Activated CD8-positive, alpha-beta memory T cell treated with anti-CD3 and anti-CD28 coated beads, Interleukin-2, amount 50 U/mL, for 4 hours (primary cell): ENCODE measurements around the gene ADGRG1.
"Not testable (repeated sequence)": the region's sequence is repeated elsewhere in the genome, so short reads cannot be mapped to it uniquely, and the experiment has no call there.

Experiments used
- DNase-seq: peaks from one replicate; pipeline ENCODE4 v3.0.0-alpha.2; 2020

ADGRG1 gene

DNA sequence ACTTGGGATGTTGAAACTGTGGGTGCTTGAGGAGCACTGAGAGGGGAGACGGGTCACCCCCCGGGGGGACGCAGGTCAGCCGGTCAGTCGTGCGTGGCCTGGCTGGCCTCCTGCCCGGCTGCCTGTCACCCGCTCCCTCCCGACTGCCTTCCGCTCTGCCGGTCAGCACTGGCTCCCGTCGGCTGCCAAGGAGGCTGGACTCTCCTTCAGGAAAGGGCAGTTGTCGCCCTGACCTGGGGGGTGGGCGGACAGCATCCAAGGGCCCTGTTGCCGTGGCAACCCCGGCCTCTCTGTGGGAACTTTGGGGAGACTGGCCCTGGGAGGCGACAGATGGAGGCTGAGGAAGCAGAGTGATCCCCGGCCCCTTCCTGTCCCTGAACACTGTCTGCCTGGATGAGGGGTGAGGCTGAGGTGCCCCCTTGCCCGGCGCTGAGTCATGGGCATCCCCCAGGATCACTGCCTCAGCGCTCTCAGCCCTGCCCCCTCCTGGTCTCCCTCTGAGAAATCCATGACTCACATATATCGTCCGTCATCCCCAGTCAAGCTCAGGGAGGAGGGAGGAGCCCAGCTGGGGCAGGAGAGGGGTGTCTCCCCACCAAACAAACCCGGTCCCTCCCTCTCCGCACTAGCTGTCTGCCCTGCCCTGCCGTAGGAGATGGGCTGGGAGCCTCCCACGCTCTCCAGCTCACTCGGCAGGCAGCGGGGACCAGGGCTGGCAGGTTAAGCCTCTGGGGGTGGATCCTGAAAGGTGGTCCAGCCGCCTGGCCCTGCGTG lies at the start of gene ADGRG1:
Gene ADGRG1 (plus strand): TSS at position 623 of the 774 bp plus-strand sequence. CDS start 21,658 bp downstream, outside the sequence.
- peak; percentile 57 for DNase-seq

DNA sequence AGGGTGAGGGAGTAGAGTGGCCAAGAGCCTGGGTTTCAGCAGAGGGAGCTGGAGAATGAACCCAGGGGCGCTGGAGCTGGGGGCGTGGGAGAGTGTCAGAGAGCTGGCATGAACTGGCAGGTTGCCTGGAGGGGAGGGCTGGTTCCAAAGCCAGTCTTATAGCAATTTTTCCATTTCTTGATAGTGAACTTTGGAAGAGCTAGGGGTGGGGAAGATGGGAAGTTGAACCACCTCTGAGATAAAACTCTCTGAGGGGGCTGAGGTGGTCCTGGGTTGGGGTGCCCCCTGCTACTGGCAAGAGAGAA lies 49.1 kb upstream of the ADGRG1 start:
- no peak for DNase-seq

DNA sequence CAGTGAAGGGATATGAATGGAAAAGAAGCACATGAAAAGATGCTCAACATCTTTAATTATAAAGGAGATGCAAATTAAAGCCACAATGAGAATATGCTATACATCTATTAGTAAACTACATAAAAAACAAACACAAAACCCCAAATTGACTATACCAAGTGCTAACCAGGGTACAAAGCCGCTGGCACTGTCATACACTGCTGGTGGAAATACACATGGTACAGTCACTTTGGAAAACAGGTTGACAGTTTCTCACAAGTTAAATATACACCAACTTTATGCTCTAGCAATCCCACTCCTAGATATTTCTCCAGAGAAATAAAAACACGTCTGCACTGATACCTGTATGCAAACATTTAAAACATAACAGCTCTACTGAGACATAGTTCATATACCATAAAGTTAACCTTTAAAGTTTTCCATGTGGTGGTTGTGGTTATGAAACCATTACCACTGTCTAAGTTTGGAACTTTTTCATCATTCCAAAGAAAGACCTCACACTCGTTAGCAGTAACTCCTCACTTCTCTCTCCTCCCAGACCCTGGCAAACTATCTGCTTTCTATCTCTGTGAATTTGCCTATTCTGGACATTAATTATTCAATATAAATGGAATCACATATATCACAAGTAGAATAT lies 43.3 kb upstream of the ADGRG1 start:
- no peak for DNase-seq

DNA sequence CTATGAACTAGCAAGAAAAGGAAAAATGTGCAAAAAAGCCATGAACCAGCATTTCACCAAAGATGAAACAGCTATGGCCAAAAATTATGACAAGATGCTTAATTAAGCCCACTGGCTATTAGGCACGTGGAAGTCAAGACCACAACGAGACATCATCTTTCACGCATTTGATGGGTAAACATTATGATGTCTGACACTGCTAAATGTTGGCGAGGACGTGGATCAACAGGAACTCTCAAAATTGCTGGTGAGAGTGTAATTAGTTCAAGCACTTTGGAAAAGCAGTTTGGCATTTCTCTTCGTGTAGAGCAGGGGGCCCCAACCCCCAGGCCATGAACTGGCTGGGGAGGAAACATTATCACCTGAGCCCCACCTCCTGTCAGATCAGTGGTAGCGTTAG lies 39.6 kb upstream of the ADGRG1 start:
- DNase-seq: no peak

DNA sequence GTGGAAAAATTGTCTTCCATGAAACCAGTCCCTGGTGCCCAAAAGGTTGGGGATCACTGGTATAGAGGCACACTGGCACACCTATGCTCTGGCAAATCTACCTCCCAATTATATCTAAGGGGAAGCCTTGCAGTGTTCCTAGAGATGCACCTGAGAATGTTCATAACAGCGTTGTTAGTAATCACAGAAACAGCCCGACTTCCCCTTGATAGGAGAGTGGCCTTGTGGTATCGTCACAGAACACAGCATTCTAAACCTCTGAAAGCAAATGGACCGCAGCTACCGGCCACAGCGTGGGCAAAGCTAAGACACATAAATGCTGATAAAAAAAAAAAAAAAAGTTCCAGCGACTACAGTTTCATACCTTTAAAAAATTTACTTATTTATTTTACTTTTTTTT lies 39.1 kb upstream of the ADGRG1 start:
- DNase-seq: no peak

DNA sequence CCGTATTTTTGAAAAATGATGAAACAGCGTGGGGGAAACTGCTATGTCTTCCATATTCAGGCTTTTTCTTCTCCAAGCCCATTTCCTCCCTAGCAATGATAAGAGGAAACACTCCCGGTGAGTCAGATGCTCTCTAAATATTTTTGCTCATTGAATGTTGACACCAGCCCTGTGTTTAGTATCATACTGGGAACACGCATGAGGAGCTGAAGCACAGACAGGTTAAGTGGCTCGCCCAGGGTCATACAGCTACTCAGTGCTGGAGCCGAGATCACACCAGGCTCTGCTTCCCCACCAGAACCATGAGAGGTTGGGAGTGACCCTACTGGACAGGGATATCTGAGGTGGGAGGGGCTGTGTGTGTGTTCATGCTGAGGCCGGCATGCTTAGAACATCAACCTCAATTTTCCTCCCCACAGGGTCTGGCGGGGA lies 37.8 kb upstream of the ADGRG1 start:
- no peak for DNase-seq

DNA sequence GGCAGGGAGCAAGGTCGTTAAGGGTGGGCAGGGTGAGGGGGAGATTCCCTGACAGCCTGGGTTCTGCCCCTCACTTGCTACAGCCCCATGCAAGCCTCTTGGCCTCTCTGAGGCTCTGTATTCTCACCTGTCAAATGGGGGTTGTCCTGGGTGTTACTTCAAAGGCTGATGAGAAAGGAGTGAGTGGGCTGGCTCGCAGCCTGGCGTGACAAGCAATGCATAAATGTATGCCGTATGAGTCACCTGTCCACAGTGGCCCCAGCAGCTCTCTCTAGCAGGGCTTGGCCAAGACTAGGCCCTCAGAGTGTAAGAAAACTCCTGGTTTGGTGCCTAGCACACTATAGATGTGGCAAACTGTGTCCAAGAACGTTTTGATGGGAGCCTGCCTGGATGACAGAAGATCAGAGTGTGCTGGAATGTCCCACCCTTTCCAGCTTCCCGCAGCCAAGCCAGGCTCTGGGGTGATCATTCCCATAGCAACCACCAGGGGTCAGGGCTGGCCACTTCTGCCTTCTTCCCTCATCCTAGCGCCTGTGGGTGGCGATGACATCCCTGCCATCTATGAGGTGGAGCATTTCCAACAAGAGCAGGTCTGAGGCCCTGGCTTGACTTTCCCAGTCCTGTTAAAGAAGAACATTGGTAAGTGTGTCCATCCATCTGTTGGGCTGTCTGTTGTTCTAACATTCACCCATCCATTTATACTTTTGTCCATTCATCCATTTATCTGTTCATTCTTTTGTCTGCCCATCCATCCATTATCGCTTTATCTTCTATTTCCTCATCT lies 37.2 kb upstream of the ADGRG1 start:
- DNase-seq: peak; percentile 55

DNA sequence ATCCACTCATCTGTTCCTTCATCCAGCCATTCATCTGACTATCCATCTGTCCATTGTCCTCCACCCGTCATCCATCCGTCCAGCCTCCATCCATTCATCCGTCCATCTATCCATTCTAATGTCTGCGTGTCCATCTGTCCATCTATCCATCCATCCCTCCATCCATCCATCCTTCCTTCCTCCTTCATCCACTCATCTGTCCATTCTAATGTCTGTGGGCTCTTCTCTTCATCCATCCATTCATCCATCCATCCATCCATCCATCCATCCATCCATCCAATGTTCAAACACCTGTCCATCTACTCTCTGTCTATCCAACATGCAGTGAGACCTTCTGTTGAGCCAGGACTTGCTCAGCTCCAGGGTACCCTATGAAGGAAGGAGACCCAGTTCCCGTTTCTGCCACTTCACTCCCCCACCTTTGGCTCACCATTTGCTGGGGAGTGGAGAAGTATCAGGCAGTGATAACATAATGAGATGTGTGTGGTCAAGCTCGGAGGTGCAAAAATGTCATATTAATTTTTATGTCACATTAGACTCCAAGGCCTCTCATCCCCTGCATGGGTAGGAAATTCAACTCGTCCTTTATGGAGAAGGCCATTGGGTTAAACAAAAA lies 36.5 kb upstream of the ADGRG1 start:
- DNase-seq: no peak

DNA sequence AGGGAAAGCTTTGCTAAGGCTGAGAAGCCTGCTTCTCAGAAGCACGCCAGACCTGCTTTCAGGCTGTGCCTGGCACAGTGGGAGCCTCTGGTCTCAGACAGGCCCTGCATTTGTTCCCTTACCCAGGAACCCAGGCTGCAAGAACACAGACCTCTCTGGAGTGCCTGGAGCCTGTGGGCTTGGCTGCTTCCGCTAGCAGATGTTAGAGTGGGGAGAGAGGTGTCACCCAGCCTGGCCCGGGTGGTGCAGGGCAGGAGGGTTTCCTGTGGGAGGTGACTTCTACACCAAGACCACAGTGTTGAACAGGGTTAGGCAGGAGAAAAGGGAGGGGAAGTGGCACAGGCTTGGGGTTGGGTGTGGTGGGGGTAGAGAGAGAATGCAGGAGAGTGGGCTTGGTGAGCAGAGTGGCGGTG lies 35.8 kb upstream of the ADGRG1 start:
- peak; percentile 64 for DNase-seq

DNA sequence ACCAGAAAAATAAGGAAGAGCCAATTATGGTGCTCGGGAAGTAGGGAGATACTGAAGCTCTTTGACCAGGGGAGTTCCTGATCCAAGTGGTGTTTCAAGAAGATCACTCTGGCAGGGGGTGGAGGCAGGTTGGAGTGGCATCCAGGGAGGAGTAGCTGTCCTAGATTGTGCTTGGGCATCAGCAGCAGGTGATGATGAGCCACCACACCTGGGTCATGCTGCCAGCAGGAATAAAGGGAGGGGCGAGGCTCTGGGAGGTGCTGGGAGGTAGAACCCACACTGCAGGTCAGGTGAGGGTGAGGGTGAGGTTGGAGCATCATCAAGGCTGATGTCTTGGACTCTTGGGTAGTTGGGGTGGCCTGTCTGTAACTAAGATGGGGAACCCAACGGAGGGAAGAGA lies 35.4 kb upstream of the ADGRG1 start:
- no peak for DNase-seq

DNA sequence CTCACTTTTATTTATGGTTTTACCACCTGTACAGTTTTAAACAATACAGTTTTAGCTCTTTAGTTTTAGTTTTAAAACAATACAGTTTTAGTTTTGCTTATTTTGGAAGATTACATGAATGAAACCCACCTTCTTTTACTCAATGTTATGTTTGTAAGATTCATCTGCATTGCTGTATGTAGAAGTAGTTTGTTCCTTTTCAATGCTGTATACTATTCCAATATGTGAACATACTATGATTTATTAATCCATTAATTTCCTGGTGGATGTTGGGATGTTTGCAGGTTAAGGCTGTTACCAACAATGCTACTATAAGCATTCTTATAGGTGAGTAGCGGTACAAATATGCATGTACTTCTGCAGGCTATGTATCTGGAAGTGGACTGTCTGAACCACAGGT lies 34.4 kb upstream of the ADGRG1 start:
- DNase-seq: no peak

DNA sequence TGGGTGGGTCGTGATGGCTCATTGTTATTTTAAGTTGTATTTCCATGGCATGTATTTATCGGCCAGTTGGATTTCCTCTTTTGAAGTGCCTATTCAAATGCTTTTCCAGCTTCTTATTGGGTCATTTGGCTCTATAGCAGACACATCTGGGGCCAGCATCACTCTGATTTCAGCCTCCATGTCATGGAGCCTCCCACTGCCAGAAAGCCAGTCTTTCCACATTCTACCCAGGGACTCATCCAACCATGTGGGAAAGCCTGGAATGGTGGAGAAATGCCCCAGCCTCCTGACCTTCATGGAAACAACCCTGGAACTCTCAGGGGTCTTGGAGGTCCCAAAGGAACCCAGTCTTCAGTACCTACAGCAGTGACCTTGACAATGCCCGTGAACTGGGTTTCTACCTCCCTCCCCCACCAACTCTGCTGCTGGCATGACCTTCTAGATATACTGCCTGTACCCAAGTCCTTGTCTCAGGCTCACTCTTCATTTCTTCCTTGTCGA lies 33.8 kb upstream of the ADGRG1 start:
- no peak for DNase-seq

DNA sequence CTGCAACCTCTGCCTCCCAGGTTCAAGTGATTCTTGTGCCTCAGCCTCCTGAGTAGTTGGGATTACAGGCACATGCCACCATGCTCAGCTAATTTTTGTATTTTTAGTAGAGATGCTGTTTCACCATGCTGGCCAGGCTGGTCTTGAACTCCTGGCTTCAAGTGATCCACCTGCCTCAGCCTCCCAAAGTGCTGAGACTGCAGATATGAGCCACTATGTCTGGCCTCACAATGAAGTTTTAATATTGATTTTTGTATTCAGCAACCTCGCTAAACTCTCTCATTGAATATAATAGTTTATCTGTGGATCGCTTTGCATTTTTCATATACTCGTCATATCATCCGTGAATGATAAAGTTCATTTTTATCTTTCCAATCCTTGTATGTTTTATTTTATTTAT lies 32.2 kb upstream of the ADGRG1 start:
- not testable (repeated sequence) for DNase-seq

DNA sequence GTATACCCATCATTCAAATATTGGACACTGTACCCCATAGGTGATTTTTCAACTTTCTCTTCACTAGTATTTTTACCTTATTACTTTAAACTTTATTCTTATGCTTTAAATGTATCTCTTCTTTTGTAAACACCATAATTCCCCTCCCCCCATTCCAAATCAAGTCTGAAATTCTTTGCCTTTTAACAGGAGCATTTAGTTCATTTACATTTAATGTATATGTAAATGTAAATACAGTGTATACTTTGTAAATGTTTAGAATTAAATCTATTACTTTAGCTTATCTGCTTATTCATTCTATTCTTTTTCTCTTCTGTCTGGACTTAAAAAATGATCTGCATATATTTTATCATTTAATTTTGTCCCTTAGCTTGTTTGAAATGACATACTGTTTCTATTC lies 30.0 kb upstream of the ADGRG1 start:
- DNase-seq: no peak

DNA sequence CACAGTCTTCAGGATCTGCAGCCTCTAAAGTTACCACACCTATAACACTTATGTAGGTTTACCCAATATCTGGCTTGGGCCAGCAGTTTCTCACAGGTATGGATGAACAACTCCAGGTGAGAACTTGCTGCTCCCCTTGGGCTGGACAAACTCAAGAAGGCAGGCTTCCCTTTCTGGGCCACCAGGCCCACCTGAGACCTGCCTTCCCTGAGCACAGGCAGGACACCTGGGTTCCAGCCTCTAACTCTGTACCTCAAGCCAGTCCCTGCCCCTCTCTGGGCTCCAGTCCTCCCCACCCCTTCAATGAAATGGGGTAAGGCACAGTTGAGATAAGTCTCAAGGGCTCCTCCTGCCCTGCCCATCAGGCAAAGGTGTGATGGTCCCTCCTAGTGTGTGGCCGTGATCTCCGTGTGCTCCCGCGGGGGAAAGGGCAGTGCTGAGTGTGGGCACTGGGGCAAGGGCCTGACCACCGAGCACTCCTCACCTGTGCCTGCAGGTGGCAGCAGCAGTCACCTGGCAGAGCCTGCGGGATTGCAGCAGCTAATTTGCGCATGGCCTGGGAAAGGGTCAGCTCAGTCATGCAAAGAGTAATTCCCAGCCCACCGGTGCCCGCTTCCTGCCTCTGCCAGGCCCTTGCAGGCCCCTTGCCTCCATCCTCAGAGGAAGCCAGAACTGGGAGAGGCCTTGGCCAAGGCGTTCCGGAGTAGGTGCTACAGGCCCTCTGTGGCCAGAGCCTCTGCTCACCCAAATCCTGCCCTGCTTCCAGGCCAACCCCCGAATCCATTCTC lies 28.2 kb upstream of the ADGRG1 start:
- peak; percentile 44 for DNase-seq

DNA sequence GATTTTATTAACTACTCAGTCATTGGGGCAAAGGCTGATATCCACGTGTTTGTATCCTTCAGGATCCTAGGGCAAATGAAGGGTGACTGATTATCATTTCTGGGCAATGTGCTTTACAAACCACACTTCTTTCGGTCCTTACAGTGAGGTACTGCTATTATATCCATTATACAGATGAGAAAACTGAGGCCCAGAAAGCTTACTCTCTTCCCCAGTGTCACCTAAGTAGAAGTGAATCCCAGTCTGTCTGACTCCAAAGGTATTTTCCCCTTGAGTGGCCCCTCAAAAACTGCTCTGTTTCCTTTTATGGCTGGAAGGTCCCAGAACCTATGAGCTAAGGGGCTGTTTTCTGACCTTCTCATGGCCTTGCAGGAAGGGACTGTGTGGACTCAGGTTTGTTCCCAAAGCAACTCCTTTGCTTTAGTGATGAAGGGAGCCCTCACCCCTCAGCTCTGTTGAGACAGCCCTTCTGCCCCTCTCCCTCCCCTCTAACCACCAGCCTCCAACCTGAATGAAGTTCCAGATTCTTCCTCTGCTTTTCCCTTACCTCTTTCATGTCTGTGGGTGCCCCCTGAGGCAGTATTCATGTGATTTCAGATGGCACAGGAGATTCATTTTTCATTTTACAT lies 27.4 kb upstream of the ADGRG1 start:
- no peak for DNase-seq

DNA sequence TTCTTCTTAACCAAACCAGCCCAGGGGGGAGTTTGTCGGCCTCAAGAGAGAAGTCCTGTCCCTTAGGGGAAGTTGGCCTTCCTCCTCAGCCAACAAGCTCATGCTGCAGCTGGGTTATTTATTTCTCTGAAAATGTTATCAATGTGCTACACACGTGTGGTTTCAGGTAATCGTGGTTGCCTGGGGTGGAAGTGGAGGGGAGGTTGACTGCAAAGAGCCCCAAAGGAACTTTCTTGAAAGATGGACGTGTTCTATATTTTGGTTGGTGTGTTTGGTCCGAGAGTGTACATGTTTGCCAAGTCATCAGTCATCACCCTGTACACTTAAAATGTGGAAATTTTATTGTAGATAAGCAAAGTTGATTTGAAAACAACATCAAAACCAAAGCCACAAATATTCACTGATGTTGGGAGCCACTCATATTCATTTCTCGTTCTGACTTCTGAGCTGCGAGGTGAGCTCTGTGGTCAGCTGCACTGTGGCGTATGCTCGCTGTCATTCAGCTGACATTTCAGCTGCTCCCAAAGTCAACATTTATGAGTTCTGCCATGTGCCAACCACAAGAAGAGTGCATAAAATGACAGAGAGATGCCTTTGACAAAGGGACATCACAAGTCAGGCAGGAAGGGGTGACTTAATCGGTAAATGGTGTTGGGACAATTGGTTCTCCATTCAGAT lies 26.5 kb upstream of the ADGRG1 start:
- peak; percentile 52 for DNase-seq

DNA sequence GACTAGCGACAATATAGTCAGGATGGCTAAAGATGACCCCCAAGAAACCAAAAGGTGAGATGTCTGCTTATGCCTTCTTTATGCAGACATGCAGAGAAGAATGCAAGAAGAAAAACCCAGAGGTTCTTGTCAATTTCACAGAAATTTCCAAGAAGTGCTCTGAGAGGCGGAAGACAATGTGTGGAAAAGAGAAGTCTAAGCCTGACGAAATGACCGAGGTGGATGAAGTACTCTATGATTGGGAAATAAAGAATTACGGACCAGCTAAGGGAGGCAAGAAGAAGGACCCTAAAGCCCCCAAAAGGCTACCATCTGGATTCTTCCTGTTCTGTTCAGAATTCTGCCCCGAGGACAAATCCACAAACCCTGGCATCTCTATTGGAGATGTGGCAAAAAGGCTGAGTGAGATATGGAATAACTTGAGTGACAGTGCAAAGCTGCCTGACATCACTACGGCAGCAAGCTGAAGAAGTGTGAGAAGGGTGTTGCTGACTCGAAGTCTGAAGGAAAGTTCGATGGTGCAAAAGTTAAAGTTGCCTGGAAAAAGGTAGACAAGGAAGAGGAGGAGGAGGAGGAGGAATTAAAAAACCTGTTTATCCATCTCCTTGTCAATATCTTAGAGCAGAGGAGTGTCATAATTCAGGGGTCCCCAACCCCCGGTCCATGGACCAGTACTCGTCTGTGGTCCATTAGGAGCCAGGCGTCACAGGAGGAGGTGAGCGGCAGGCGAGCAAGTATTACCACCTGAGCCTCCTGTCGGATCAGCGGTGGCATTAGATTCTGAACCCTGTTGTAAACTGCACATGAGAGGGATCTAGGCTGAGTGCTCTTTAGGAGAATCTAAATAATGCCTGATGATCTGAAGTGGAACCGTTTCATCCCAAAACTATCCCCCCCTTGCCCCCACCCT lies 25.1 kb upstream of the ADGRG1 start:
- no peak for DNase-seq

DNA sequence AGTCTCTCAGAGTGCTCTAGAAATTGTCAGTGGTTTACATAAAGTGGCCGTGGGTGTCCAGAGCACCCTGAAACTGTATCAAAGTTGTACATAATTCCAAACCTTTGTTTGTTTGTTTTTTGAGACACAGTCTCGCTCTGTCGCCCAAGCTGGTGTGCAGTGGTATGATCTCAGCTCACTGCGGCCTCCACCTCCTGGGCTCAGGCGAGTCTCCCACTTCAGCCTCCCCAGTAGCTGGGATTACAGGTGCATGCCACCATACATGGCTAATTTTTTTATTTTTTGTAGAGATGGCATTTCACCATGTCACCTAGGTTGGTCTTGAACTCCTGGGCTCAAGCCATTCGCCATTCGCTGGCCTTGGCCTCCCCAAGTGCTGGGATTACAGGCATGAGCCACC lies 24.3 kb upstream of the ADGRG1 start:
- DNase-seq: no peak

DNA sequence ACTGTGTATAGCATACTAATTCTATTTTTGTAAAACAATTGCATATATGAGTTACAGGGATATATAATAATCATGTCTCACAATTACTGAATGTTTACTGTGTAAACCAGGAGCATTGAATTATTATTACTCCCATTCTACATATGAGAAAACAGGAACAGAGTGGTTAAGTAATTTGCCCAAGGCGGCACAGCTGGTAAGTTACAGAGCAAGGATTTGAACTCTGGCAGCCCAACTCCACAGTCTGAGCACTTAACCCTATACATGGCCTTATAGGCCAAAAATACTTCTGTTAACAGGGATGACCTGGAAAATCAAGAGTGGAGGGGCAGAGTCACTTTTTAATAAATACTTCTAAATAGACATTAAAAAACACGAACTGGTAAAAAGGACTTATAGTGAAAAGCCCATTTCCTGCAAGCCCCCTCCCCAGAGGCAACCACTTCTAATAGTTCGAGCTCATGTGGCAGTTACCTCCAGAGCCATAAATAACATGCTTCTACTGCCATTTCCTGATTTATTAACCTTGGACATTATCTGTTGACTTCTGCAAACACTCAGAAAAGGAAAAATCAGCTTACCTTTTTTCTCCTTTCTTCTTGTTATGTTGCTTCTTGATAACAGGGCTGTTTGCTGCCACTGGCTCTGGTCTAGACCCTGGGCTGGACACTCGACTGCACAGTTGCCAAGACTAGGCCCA lies 22.1 kb upstream of the ADGRG1 start:
- no peak for DNase-seq
